ENCODE results near the gene MTMR12. TPM values are rescaled to one million over a fixed set of nuclear protein-coding genes. Genes with fewer than 3 reads are reported as not detected.

The MTMR12 gene
- total and polyA plus RNA-seq, 2 donors from 2014 or later, result 9.3 to 52.8 TPM

DNA sequence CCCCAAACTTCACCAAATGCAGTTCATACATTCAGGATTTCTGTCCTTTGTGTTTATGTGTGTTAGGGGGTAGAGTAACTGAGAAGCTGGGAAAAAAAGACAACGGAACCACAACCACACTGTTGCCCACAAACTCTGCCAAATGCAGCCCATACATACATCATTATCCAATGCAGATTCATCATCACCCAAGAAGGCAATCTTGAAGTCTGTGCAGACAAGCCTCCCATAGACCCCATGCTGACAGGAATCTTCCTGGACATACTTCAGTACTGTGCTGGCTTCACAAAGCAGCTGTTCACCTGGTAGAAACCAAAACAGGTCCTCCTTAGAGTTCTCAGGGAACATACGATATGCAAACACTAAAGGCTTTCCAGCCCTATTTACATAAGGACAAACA, 38.9 kb downstream of the MTMR12 start:
- no peak for DNase-seq
- Histone ChIP-seq H3K27me3 (ENCODE audit: control insufficient read depth, insufficient read depth, low read length) (no peaks in the 10 kb centered on the region), H3K9ac (ENCODE audit: low read length in 3 of 3) (no peak overlapping the region), H3K4me3 (ENCODE audit: low read length in 3 of 3) (no peak overlapping the region), H3K27ac (ENCODE audit: low read depth in 2 of 2, low read length in 2 of 2) (no peak overlapping the region), H3K9me3 (ENCODE audit: control insufficient read depth in 2 of 3, insufficient read depth in 1 of 3, low read length in 3 of 3) (no peaks in the 10 kb centered on the region), H3K4me1 (ENCODE audit: control insufficient read depth in 2 of 3, insufficient read depth in 2 of 3, low read depth in 1 of 3, low read length in 3 of 3) (peaks cover 0 to 25% (median 19%) of the 10 kb centered on the region in 3 donors), H3K36me3 (ENCODE audit: control insufficient read depth in 2 of 3, insufficient read depth in 3 of 3, low read length in 3 of 3) (peaks cover 2 to 40% (median 21%) of the 10 kb centered on the region in 3 donors)
- FAIRE-seq, result no peak
- TF ChIP-seq, protein P1, sequence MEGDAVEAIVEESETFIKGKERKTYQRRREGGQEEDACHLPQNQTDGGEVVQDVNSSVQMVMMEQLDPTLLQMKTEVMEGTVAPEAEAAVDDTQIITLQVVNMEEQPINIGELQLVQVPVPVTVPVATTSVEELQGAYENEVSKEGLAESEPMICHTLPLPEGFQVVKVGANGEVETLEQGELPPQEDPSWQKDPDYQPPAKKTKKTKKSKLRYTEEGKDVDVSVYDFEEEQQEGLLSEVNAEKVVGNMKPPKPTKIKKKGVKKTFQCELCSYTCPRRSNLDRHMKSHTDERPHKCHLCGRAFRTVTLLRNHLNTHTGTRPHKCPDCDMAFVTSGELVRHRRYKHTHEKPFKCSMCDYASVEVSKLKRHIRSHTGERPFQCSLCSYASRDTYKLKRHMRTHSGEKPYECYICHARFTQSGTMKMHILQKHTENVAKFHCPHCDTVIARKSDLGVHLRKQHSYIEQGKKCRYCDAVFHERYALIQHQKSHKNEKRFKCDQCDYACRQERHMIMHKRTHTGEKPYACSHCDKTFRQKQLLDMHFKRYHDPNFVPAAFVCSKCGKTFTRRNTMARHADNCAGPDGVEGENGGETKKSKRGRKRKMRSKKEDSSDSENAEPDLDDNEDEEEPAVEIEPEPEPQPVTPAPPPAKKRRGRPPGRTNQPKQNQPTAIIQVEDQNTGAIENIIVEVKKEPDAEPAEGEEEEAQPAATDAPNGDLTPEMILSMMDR (IDR thresholded peaks at IDR 0.05; ENCODE audit: borderline replicate concordance, extremely low read depth, insufficient read depth), result no peak
- intact Hi-C loops (cut with DNase I), result no loop called here

GRCh38 chr5:32272746-32273145, 40.0 kb downstream of the MTMR12 start:
- H3K27ac ChIP-seq (ENCODE audit: low read depth in 2 of 2, low read length in 2 of 2), result no peak overlapping the region
- H3K36me3 ChIP-seq (ENCODE audit: control insufficient read depth in 2 of 3, insufficient read depth in 3 of 3, low read length in 3 of 3), result peaks cover 2 to 40% (median 24%) of the 10 kb centered on the region in 3 donors
- H3K4me1 ChIP-seq (ENCODE audit: control insufficient read depth in 2 of 3, insufficient read depth in 2 of 3, low read depth in 1 of 3, low read length in 3 of 3), result peaks cover 0 to 17% (median 16%) of the 10 kb centered on the region in 3 donors
- DNase-seq (no peak), FAIRE-seq (no peak)
- TF ChIP-seq, protein P1 (IDR thresholded peaks at IDR 0.05; ENCODE audit: borderline replicate concordance, extremely low read depth, insufficient read depth), result no peak
- no peak overlapping the region for H3K4me3 ChIP-seq (ENCODE audit: low read length in 3 of 3)
- no peaks in the 10 kb centered on the region for H3K9me3 ChIP-seq (ENCODE audit: control insufficient read depth in 2 of 3, insufficient read depth in 1 of 3, low read length in 3 of 3)
- intact Hi-C loops (cut with DNase I), result no loop called here
- no peak overlapping the region for H3K9ac ChIP-seq (ENCODE audit: low read length in 3 of 3)
- no peaks in the 10 kb centered on the region for H3K27me3 ChIP-seq (ENCODE audit: control insufficient read depth, insufficient read depth, low read length)

DNA sequence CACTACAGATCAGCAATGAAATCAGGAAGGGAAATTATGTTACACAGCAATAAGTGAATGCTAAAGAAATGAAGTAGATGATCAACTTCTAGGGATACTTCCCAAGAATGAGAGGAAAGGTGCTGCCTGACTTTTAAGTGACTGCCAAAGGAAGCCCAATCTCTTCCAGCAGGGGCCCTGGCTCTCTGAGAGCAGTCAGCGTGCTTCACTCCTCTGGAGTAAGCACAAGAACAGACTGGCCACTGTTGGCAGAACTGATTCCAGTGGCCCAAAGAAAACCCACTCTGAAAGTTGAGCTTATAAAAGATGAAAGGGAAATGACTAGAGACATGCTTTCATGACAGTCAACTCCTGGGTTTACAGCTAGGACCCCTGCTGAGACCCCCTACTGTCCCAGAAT, 41.8 kb downstream of the MTMR12 start:
- H3K27me3 ChIP-seq (ENCODE audit: control insufficient read depth, insufficient read depth, low read length), result no peaks in the 10 kb centered on the region
- no peak overlapping the region for H3K27ac ChIP-seq (ENCODE audit: low read depth in 2 of 2, low read length in 2 of 2)
- intact Hi-C loops (cut with DNase I), result no loop called here
- H3K4me1 ChIP-seq (ENCODE audit: control insufficient read depth in 2 of 3, insufficient read depth in 2 of 3, low read depth in 1 of 3, low read length in 3 of 3), result peaks cover 0 to 12% (median 11%) of the 10 kb centered on the region in 3 donors
- DNase-seq, result no peak
- peaks cover 2 to 40% (median 24%) of the 10 kb centered on the region in 3 donors for H3K36me3 ChIP-seq (ENCODE audit: control insufficient read depth in 2 of 3, insufficient read depth in 3 of 3, low read length in 3 of 3)
- no peak for FAIRE-seq
- H3K9ac ChIP-seq (ENCODE audit: low read length in 3 of 3), result no peak overlapping the region
- no peak overlapping the region for H3K4me3 ChIP-seq (ENCODE audit: low read length in 3 of 3)
- TF ChIP-seq, protein P1 (IDR thresholded peaks at IDR 0.05; ENCODE audit: borderline replicate concordance, extremely low read depth, insufficient read depth), result no peak
- H3K9me3 ChIP-seq (ENCODE audit: control insufficient read depth in 2 of 3, insufficient read depth in 1 of 3, low read length in 3 of 3), result no peaks in the 10 kb centered on the region

GRCh38 chr5:32270178-32270577, 42.6 kb downstream of the MTMR12 start:
- TF ChIP-seq, protein P1 (IDR thresholded peaks at IDR 0.05; ENCODE audit: borderline replicate concordance, extremely low read depth, insufficient read depth), result no peak
- Histone ChIP-seq H3K27me3 (ENCODE audit: control insufficient read depth, insufficient read depth, low read length) (no peaks in the 10 kb centered on the region), H3K9me3 (ENCODE audit: control insufficient read depth in 2 of 3, insufficient read depth in 1 of 3, low read length in 3 of 3) (no peaks in the 10 kb centered on the region), H3K27ac (ENCODE audit: low read depth in 2 of 2, low read length in 2 of 2) (no peak overlapping the region), H3K36me3 (ENCODE audit: control insufficient read depth in 2 of 3, insufficient read depth in 3 of 3, low read length in 3 of 3) (peaks cover 2 to 48% (median 25%) of the 10 kb centered on the region in 3 donors), H3K4me1 (ENCODE audit: control insufficient read depth in 2 of 3, insufficient read depth in 2 of 3, low read depth in 1 of 3, low read length in 3 of 3) (peaks cover 0 to 7% (median 5%) of the 10 kb centered on the region in 3 donors), H3K4me3 (ENCODE audit: low read length in 3 of 3) (no peak overlapping the region), H3K9ac (ENCODE audit: low read length in 3 of 3) (no peak overlapping the region)
- DNase-seq (no peak), FAIRE-seq (no peak)
- intact Hi-C loops (cut with DNase I), result no loop called here

Measured in kidney (tissue), 14 donors.